ENCODE data around the gene RWDD4.

DNA sequence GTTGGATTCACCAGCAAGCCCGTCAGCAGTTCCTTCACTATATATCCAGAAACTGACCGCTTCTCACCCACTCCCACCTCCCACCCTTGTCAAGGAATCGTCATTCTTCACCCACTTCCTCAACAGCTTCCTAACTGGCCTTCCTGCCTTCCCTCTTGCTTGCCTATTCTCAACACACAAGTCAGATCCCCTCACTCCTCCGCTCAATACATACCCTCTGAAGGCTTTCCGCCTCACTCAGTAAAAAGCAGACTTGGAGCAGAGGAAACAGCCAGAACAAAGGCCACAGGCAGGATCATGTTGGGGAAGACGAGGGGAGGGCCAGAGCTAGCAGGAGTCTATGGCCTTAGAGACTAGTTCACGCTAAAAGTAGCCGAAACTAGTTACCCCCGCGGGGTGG, 23.7 kb downstream of the RWDD4 start:
- TF ChIP-seq CTCF (conservative IDR thresholded peaks at IDR 0.05; ENCODE audit: low read depth, low read length): no peak
- TF ChIP-seq EZH2 (IDR thresholded peaks at IDR 0.05; ENCODE audit: low read length, unreplicated experiment): no peak

Data from PC-3 (cell line).